GM19452 (cell line): ENCODE measurements around the gene EYA2.

Experiments used
- ATAC-seq: cut with Tn5 transposase; IDR thresholded peaks from one replicate; pipeline ENCODE4 v1.9.1; 2021; ENCODE audit not compliant: unreplicated experiment

The EYA2 gene

GRCh38 chr20:47031821-47032220 is 137.2 kb downstream of the EYA2 start:
- no peak for ATAC-seq

GRCh38 chr20:47032933-47033578 is 138.4 kb downstream of the EYA2 start:
- no peak for ATAC-seq

- no peak for ATAC-seq
Observed at GRCh38 chr20:47033665-47034064, 139.0 kb downstream of the EYA2 start.

- no peak for ATAC-seq
Observed at GRCh38 chr20:47035026-47035590, 140.5 kb downstream of the EYA2 start.

- no peak for ATAC-seq
Observed at GRCh38 chr20:47036091-47036870, 141.6 kb downstream of the EYA2 start.

GRCh38 chr20:47038566-47039560 is 144.2 kb downstream of the EYA2 start:
- no peak for ATAC-seq

GRCh38 chr20:47040506-47041125 is 146.0 kb downstream of the EYA2 start:
- ATAC-seq = no peak

- no peak for ATAC-seq
Observed at GRCh38 chr20:47041396-47041899, 146.8 kb downstream of the EYA2 start.

GRCh38 chr20:47042464-47042863 is 147.8 kb downstream of the EYA2 start:
- no peak for ATAC-seq

- no peak for ATAC-seq
Observed at GRCh38 chr20:47043086-47043485, 148.4 kb downstream of the EYA2 start.

- ATAC-seq = no peak
Observed at GRCh38 chr20:47044938-47045337, 150.3 kb downstream of the EYA2 start.

GRCh38 chr20:47048054-47048453 is 153.4 kb downstream of the EYA2 start:
- no peak for ATAC-seq

GRCh38 chr20:47049771-47050170 is 155.1 kb downstream of the EYA2 start:
- ATAC-seq = no peak

GRCh38 chr20:47050996-47051395 is 156.4 kb downstream of the EYA2 start:
- no peak for ATAC-seq

- ATAC-seq = no peak
Observed at GRCh38 chr20:47051936-47052526, 157.4 kb downstream of the EYA2 start.

GRCh38 chr20:47054506-47054905 is 159.9 kb downstream of the EYA2 start:
- ATAC-seq = no peak

- ATAC-seq = no peak
Observed at GRCh38 chr20:47054945-47055344, 160.3 kb downstream of the EYA2 start.

GRCh38 chr20:47055699-47056369 is 161.2 kb downstream of the EYA2 start:
- no peak for ATAC-seq

GRCh38 chr20:47057661-47058060 is 163.0 kb downstream of the EYA2 start:
- ATAC-seq = no peak
